ENCODE measurements around the gene MX2. TPM values are rescaled to one million over a fixed set of nuclear protein-coding genes. Genes with fewer than 3 reads are reported as not detected.
A peak's percentile ranks its signal among the peaks of the same experiment; 100 is the strongest.

Gene MX2
- total RNA-seq, 1 donor from 2014 or later: 0.92 TPM

GRCh38 chr21:41345934-41346685, 15.7 kb upstream of the MX2 start:
- Mint-ChIP-seq H3K27me3 (no peaks in the 10 kb centered on the region), H3K4me3 (no peak overlapping the region), H3K36me3 (no peaks in the 10 kb centered on the region), H3K9me3 (peaks cover 6% of the 10 kb centered on the region), H3K27ac (no peak overlapping the region), H3K4me1 (ENCODE audit: unreplicated experiment) (no peaks in the 10 kb centered on the region)
- no peak for TF ChIP-seq CTCF (conservative IDR thresholded peaks at IDR 0.05)
- DNase-seq (ENCODE audit: extremely low spot score, unreplicated experiment): no peak

- peaks cover 6% of the 10 kb centered on the region for H3K9me3 Mint-ChIP-seq
- no peak for TF ChIP-seq CTCF (conservative IDR thresholded peaks at IDR 0.05)
- peak; percentile 56 for DNase-seq (ENCODE audit: extremely low spot score, unreplicated experiment)
- no peak overlapping the region for H3K4me3 Mint-ChIP-seq
- no peak overlapping the region for H3K27ac Mint-ChIP-seq
- no peaks in the 10 kb centered on the region for H3K4me1 Mint-ChIP-seq (ENCODE audit: unreplicated experiment)
- no peaks in the 10 kb centered on the region for H3K36me3 Mint-ChIP-seq
- no peaks in the 10 kb centered on the region for H3K27me3 Mint-ChIP-seq
Measured at GRCh38 chr21:41346758-41347157, 15.1 kb upstream of the MX2 start.

- H3K36me3 Mint-ChIP-seq: no peaks in the 10 kb centered on the region
- no peak overlapping the region for H3K27ac Mint-ChIP-seq
- TF ChIP-seq CTCF (conservative IDR thresholded peaks at IDR 0.05): no peak
- DNase-seq (ENCODE audit: extremely low spot score, unreplicated experiment): no peak
- H3K4me3 Mint-ChIP-seq: no peak overlapping the region
- no peaks in the 10 kb centered on the region for H3K9me3 Mint-ChIP-seq
- H3K4me1 Mint-ChIP-seq (ENCODE audit: unreplicated experiment): no peaks in the 10 kb centered on the region
- no peaks in the 10 kb centered on the region for H3K27me3 Mint-ChIP-seq
Measured at GRCh38 chr21:41348434-41348833, 13.4 kb upstream of the MX2 start.

GRCh38 chr21:41349126-41349525, 12.7 kb upstream of the MX2 start:
- DNase-seq (ENCODE audit: extremely low spot score, unreplicated experiment): no peak
- Mint-ChIP-seq H3K27ac (no peak overlapping the region), H3K36me3 (no peaks in the 10 kb centered on the region), H3K4me3 (no peak overlapping the region), H3K27me3 (no peaks in the 10 kb centered on the region), H3K4me1 (ENCODE audit: unreplicated experiment) (no peaks in the 10 kb centered on the region), H3K9me3 (no peaks in the 10 kb centered on the region)
- no peak for TF ChIP-seq CTCF (conservative IDR thresholded peaks at IDR 0.05)

GRCh38 chr21:41349619-41350390, 12.0 kb upstream of the MX2 start:
- Mint-ChIP-seq H3K27me3 (no peaks in the 10 kb centered on the region), H3K36me3 (no peaks in the 10 kb centered on the region), H3K4me3 (no peak overlapping the region), H3K9me3 (no peaks in the 10 kb centered on the region), H3K27ac (no peak overlapping the region), H3K4me1 (ENCODE audit: unreplicated experiment) (no peaks in the 10 kb centered on the region)
- DNase-seq (ENCODE audit: extremely low spot score, unreplicated experiment): peak; percentile 48
- no peak for TF ChIP-seq CTCF (conservative IDR thresholded peaks at IDR 0.05)

Data from type B pancreatic cell (in vitro differentiated cells).